CD14-positive monocyte (primary cell): ENCODE results near the gene NRXN3. TPM values are rescaled to one million over a fixed set of nuclear protein-coding genes. Genes with fewer than 3 reads are reported as not detected.

Source experiments
- DNase-seq, 3 donors: peaks; one replicate each; pipeline ENCODE4 v3.0.0-alpha.2; 2011 to 2022
- H2AFZ ChIP-seq: 2 replicates; pipeline ENCODE4 v1.6.0; 2012; ENCODE audit warnings: mild to moderate bottlenecking, low read depth, low read length, inconsistent platforms; ENCODE audit not compliant: insufficient read depth, poor library complexity, severe bottlenecking
- H3K27ac ChIP-seq, 2 donors: 1 replicate in 1 of 2; 2 replicates in 1 of 2; pipeline ENCODE4 v1.5.1; 2012 to 2013; ENCODE audit warnings: low read length in 2 of 2, control low read depth in 1 of 2, inconsistent platforms in 1 of 2, low read depth in 1 of 2, mild to moderate bottlenecking in 1 of 2
- H3K27me3 ChIP-seq, 2 donors: one replicate each; pipeline versions ENCODE4 v1.6.0 to v1.6.1; 2011 to 2013; ENCODE audit warnings: low read length in 2 of 2; ENCODE audit not compliant: control insufficient read depth in 2 of 2, insufficient read depth in 2 of 2
- H3K36me3 ChIP-seq, 2 donors: replicated peaks in 1 of 2; 1 replicate in 1 of 2; 2 replicates in 1 of 2; pipeline versions ENCODE4 v1.5.1 to v1.6.1; 2012 to 2013; ENCODE audit warnings: low read length in 2 of 2, control low read depth in 1 of 2, inconsistent platforms in 1 of 2, mild to moderate bottlenecking in 1 of 2; ENCODE audit not compliant: insufficient read depth in 2 of 2, control insufficient read depth in 1 of 2
- H3K4me1 ChIP-seq, 2 donors: 1 replicate in 1 of 2; 2 replicates in 1 of 2; pipeline versions ENCODE4 v1.5.1 to v1.6.1; 2012 to 2013; ENCODE audit warnings: low read length in 2 of 2, control low read depth in 1 of 2, inconsistent platforms in 1 of 2, mild to moderate bottlenecking in 1 of 2, moderate library complexity in 1 of 2; ENCODE audit not compliant: insufficient read depth in 2 of 2, control insufficient read depth in 1 of 2
- H3K4me2 ChIP-seq: replicated peaks from 2 replicates; pipeline ENCODE3; 2012; ENCODE audit warnings: low read length, moderate library complexity, mild to moderate bottlenecking; ENCODE audit not compliant: poor library complexity, severe bottlenecking; ENCODE audit errors: extremely low read depth
- H3K4me3 ChIP-seq, 3 experiments: fragments of 200-600 bp in 1 of 3; sonication (generic) in 1 of 3; replicated peaks in 1 of 3; 1 replicate in 2 of 3; 2 replicates in 1 of 3; pipeline ENCODE4 v1.5.1; 2011 to 2013; ENCODE audit warnings: low read length in 3 of 3, mild to moderate bottlenecking in 3 of 3, control low read depth in 2 of 3, low read depth in 2 of 3, inconsistent platforms in 1 of 3, moderate library complexity in 1 of 3
- H3K79me2 ChIP-seq: 2 replicates; pipeline ENCODE4 v1.6.0; 2012; ENCODE audit warnings: mild to moderate bottlenecking, control low read depth, inconsistent platforms, low read length, moderate library complexity; ENCODE audit not compliant: insufficient read depth
- H3K9ac ChIP-seq: 2 replicates; pipeline ENCODE4 v1.6.0; 2017; ENCODE audit warnings: low read length, mild to moderate bottlenecking; ENCODE audit not compliant: insufficient read depth, poor library complexity, severe bottlenecking
- H3K9me3 ChIP-seq, 2 donors: replicated peaks in 1 of 2; 1 replicate in 1 of 2; 2 replicates in 1 of 2; pipeline versions ENCODE4 v1.5.1 to v1.6.1; 2012 to 2013; ENCODE audit warnings: low read length in 2 of 2, control low read depth in 1 of 2; ENCODE audit not compliant: control insufficient read depth in 1 of 2, insufficient read depth in 1 of 2
- H4K20me1 ChIP-seq: 2 replicates; pipeline ENCODE4 v1.6.0; 2012; ENCODE audit warnings: mild to moderate bottlenecking, low read length, control low read depth, moderate library complexity; ENCODE audit not compliant: insufficient read depth
- H3K27ac Mint-ChIP-seq, 7 donors: one replicate each; pipeline ENCODE4 v1.8.0; 2020; ENCODE audit warnings: mild to moderate bottlenecking in 7 of 7, mixed read lengths in 7 of 7, moderate library complexity in 6 of 7, inconsistent platforms in 2 of 7
- H3K27me3 Mint-ChIP-seq, 3 donors: one replicate each; pipeline ENCODE4 v1.8.0; 2021 to 2022; ENCODE audit warnings: low read depth in 3 of 3, mild to moderate bottlenecking in 3 of 3, mixed read lengths in 3 of 3, moderate library complexity in 3 of 3, inconsistent platforms in 1 of 3
- H3K36me3 Mint-ChIP-seq, 2 donors: one replicate each; pipeline ENCODE4 v1.8.0; 2020; ENCODE audit warnings: mixed read lengths in 2 of 2, inconsistent platforms in 1 of 2, mild to moderate bottlenecking in 1 of 2
- H3K4me1 Mint-ChIP-seq: one replicate; pipeline ENCODE4 v1.8.0; 2020; ENCODE audit warnings: mild to moderate bottlenecking, mixed read lengths
- H3K4me3 Mint-ChIP-seq, 2 donors: one replicate each; pipeline ENCODE4 v1.8.0; 2020; ENCODE audit warnings: mild to moderate bottlenecking in 2 of 2, mixed read lengths in 2 of 2, moderate library complexity in 1 of 2
- H3K9me3 Mint-ChIP-seq, 7 donors: one replicate each; pipeline ENCODE4 v1.8.0; 2020 to 2022; ENCODE audit warnings: mixed read lengths in 7 of 7, mild to moderate bottlenecking in 6 of 7, moderate library complexity in 6 of 7, inconsistent platforms in 2 of 7
- WGBS: methylation state at CpG from one replicate; pipeline ENCODE4 v1.1.5; 2013; ENCODE audit warnings: missing lambda C conversion rate; ENCODE audit not compliant: insufficient coverage; 5-methylcytosine and 5-hydroxymethylcytosine counted together
- intact Hi-C, 2 donors: fragments of 100-400 bp; cut with micrococcal nuclease; formaldehyde crosslinking; loops; one replicate each; pipeline versions ENCODE4 v1.15.0 to v1.15.1; 2023
- polyA plus RNA-seq, 3 donors: library from polyadenylated mRNA; depleted of rRNA in 1 of 3; unstranded in 2 of 3; stranded (reverse) in 1 of 3; fragments of 300-500 nt in 2 of 3; fragments of >200 nt in 1 of 3; fragmentation: Illumina TruSeq in 2 of 3; gene quantifications; 1 replicate in 2 of 3; 2 replicates in 1 of 3; pipeline ENCODE4 v1.2.3, GENCODE V29; 2012 to 2021
- TF ChIP-seq, protein P1 (sequence below): fragments of 200-600 bp; IDR thresholded peaks from one replicate; pipeline ENCODE4 v1.8.0; 2022; ENCODE audit warnings: antibody characterized with exemption, mild to moderate bottlenecking

NRXN3 gene
- polyA plus RNA-seq, 3 donors = not detected

DNA sequence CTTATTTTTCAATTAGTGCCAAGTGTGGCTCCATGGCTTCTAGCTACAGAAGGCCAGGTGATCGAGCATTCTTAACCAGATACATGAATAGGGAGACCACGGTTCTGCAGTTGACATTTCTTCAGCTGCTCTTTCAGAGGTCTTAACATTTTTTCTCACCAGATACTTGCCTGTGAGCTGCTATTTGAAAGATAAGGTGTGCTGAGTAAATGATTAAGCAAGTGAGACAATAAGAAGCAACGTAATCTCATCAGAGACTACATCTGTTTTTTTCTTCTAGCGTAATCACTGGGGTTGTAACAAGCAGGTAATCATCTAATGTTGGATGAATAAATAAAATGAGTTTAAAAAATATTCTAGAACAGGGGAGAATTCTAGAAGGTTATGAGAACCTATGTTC, 1128.2 kb downstream of the NRXN3 start:
- intact Hi-C loops = no loop called here
- 60% methylated on average over 1 of the region's 4 CpGs for WGBS
- Mint-ChIP-seq H3K27me3 (peaks cover 0 to 4% (median 1%) of the 10 kb centered on the region in 3 donors), H3K36me3 (no peaks in the 10 kb centered on the region), H3K27ac (no peak overlapping the region), H3K4me1 (no peaks in the 10 kb centered on the region), H3K4me3 (no peak overlapping the region), H3K9me3 (peaks cover 0 to 5% (median 0%) of the 10 kb centered on the region in 7 donors)
- Histone ChIP-seq H3K79me2 (no peaks in the 10 kb centered on the region), H3K9me3 (no peaks in the 10 kb centered on the region), H4K20me1 (no peaks in the 10 kb centered on the region), H2AFZ (no peak overlapping the region), H3K27me3 (no peaks in the 10 kb centered on the region), H3K9ac (no peak overlapping the region), H3K4me3 (no peak overlapping the region), H3K27ac (no peak overlapping the region), H3K4me2 (no peak overlapping the region), H3K4me1 (no peaks in the 10 kb centered on the region), H3K36me3 (no peaks in the 10 kb centered on the region)
- TF ChIP-seq, protein P1, sequence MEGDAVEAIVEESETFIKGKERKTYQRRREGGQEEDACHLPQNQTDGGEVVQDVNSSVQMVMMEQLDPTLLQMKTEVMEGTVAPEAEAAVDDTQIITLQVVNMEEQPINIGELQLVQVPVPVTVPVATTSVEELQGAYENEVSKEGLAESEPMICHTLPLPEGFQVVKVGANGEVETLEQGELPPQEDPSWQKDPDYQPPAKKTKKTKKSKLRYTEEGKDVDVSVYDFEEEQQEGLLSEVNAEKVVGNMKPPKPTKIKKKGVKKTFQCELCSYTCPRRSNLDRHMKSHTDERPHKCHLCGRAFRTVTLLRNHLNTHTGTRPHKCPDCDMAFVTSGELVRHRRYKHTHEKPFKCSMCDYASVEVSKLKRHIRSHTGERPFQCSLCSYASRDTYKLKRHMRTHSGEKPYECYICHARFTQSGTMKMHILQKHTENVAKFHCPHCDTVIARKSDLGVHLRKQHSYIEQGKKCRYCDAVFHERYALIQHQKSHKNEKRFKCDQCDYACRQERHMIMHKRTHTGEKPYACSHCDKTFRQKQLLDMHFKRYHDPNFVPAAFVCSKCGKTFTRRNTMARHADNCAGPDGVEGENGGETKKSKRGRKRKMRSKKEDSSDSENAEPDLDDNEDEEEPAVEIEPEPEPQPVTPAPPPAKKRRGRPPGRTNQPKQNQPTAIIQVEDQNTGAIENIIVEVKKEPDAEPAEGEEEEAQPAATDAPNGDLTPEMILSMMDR = no peak
- DNase-seq = no peak

DNA sequence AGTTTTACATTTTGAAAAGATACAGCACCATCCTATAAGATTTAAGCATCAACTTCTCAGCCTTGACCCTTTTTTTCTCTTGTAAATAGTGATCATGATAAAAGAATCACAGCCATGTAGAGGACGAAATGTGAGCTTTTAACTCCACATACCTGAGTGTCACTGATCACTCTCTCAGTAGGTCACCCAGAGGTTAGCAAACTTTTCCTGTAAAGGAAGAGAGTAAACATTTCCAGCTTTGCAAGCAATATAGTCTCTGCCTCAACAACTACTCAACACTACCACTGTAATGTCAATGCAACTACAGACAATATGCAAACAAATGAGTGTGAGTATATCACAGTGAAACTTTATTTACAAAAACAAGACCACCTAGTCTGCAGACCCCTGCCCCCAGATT, 1129.0 kb downstream of the NRXN3 start:
- no peak for DNase-seq
- Histone ChIP-seq H3K4me1 (no peaks in the 10 kb centered on the region), H4K20me1 (no peaks in the 10 kb centered on the region), H3K27me3 (no peaks in the 10 kb centered on the region), H3K27ac (no peak overlapping the region), H2AFZ (no peak overlapping the region), H3K9me3 (no peaks in the 10 kb centered on the region), H3K4me3 (no peak overlapping the region), H3K9ac (no peak overlapping the region), H3K79me2 (no peaks in the 10 kb centered on the region), H3K36me3 (no peaks in the 10 kb centered on the region), H3K4me2 (no peak overlapping the region)
- Mint-ChIP-seq H3K4me1 (no peaks in the 10 kb centered on the region), H3K27ac (no peak overlapping the region), H3K36me3 (no peaks in the 10 kb centered on the region), H3K27me3 (peaks cover 0 to 4% (median 1%) of the 10 kb centered on the region in 3 donors), H3K9me3 (peaks cover 0 to 5% (median 0%) of the 10 kb centered on the region in 7 donors), H3K4me3 (no peak overlapping the region)
- intact Hi-C loops = no loop called here
- no CpG with 5 or more reads among the region's 1 CpG for WGBS
- TF ChIP-seq, protein P1 = no peak
